Endothelial cell (in vitro differentiated cells): ENCODE data around the gene BRICD5. TPM values are rescaled to one million over a fixed set of nuclear protein-coding genes. Genes with fewer than 3 reads are reported as not detected.

Experiments
- DNase-seq: peaks from one replicate; pipeline ENCODE4 v3.0.0; 2021; ENCODE audit warnings: low spot score
- H3K27ac Mint-ChIP-seq: one replicate; pipeline ENCODE4 v1.8.0; 2021; ENCODE audit warnings: mixed read lengths, inconsistent platforms; ENCODE audit not compliant: unreplicated experiment
- H3K27me3 Mint-ChIP-seq: one replicate; pipeline ENCODE4 v1.8.0; 2021; ENCODE audit warnings: mild to moderate bottlenecking, moderate library complexity, mixed read lengths, inconsistent platforms; ENCODE audit not compliant: unreplicated experiment
- H3K36me3 Mint-ChIP-seq: one replicate; pipeline ENCODE4 v1.8.0; 2021; ENCODE audit warnings: mild to moderate bottlenecking, low read depth, mixed read lengths, inconsistent platforms; ENCODE audit not compliant: unreplicated experiment
- H3K4me1 Mint-ChIP-seq: one replicate; pipeline ENCODE4 v1.8.0; 2021; ENCODE audit warnings: mild to moderate bottlenecking, mixed read lengths, inconsistent platforms; ENCODE audit not compliant: unreplicated experiment
- H3K4me3 Mint-ChIP-seq: one replicate; pipeline ENCODE4 v1.8.0; 2021; ENCODE audit warnings: mild to moderate bottlenecking, mixed read lengths, inconsistent platforms; ENCODE audit not compliant: unreplicated experiment
- H3K9me3 Mint-ChIP-seq: one replicate; pipeline ENCODE4 v1.8.0; 2021; ENCODE audit warnings: mixed read lengths, inconsistent platforms; ENCODE audit not compliant: unreplicated experiment
- total RNA-seq: library from RNA; stranded (reverse); fragmentation: NEBNext Ultra II Directional; extraction: Animal tissue kit (Norgen Biotek cat#: 25700); gene quantifications from one replicate; pipeline ENCODE4 v1.2.1, GENCODE V29; 2021; ENCODE audit not compliant: unreplicated experiment
- TF ChIP-seq, protein P1 (sequence below): fragments of 200-600 bp; sonication (generic); IDR thresholded peaks from one replicate; pipeline ENCODE4 v1.5.0; 2021; ENCODE audit warnings: antibody characterized with exemption; ENCODE audit not compliant: unreplicated experiment

BRICD5 gene
- total RNA-seq, 1 donor from 2014 or later, result 21.1 TPM

DNA sequence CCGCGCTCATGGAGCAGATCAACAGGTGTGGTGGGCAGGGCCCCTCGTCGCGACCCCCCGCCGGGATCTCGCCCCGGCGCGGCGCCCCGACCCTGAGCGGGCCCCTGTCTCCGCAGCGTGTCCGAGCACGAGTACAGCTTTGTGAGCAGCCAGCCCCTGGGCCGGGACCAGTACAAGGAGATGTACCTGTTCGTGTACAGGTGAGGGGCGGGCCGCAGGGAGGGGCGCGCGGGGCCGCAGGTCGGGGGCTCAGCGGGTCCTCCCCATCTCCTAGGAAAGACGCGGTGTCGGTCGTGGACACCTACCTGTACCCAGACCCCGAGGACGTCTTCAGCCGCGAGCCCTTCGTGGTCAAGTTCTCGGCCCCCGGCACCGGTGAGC lies 26.4 kb upstream of the BRICD5 start:
- Mint-ChIP-seq H3K9me3 (no peaks in the 10 kb centered on the region), H3K27ac (no peak overlapping the region), H3K36me3 (no peaks in the 10 kb centered on the region), H3K4me3 (no peak overlapping the region), H3K4me1 (no peaks in the 10 kb centered on the region), H3K27me3 (peaks cover 7% of the 10 kb centered on the region)
- DNase-seq, result no peak
- TF ChIP-seq, protein P1, sequence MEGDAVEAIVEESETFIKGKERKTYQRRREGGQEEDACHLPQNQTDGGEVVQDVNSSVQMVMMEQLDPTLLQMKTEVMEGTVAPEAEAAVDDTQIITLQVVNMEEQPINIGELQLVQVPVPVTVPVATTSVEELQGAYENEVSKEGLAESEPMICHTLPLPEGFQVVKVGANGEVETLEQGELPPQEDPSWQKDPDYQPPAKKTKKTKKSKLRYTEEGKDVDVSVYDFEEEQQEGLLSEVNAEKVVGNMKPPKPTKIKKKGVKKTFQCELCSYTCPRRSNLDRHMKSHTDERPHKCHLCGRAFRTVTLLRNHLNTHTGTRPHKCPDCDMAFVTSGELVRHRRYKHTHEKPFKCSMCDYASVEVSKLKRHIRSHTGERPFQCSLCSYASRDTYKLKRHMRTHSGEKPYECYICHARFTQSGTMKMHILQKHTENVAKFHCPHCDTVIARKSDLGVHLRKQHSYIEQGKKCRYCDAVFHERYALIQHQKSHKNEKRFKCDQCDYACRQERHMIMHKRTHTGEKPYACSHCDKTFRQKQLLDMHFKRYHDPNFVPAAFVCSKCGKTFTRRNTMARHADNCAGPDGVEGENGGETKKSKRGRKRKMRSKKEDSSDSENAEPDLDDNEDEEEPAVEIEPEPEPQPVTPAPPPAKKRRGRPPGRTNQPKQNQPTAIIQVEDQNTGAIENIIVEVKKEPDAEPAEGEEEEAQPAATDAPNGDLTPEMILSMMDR, result no peak

DNA sequence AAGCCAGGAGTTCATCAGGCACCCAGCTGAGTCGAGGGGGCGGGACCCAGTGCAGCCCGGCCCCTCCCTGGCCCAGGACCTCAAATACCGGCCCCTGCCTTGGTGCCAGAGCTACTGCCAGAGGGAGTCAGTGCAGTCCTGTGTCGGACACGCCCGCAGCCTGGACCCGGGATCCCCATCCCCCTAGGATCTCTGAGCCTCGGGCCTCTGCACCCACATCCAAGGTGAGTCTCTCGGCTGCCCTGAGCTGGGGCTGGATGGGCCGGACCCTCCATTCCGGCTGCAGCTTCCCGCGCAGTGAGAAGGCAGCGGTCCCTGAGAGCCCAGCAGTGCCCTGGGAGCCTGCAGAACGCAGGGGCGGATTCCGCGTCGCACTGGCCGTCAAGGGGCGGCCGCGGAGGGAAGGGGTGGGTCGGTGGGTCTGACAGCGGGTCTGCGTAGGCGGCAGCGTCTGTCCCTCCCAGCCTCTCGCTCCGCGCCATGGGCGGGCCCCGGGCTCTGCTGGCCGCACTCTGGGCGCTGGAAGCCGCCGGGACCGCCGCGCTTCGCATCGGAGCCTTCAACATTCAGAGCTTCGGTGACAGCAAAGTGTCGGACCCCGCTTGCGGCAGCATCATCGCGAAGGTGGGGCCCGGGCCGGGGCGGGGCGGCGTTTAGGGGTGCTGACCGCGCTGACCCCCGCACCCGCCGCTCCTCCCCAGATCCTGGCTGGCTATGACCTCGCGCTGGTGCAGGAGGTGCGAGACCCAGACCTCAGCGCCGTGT lies 25.9 kb upstream of the BRICD5 start, which contains the start of gene DNASE1L2:
Gene DNASE1L2, plus strand, starts transcription at position 108 of the 765 bp plus-strand sequence. Its CDS starts 373 bp downstream, at position 481.
- peak; percentile 48 for DNase-seq
- no peak within 1 kb of the TSS for H3K27ac Mint-ChIP-seq
- peaks cover 9% of the 10 kb centered on the region for H3K27me3 Mint-ChIP-seq
- H3K4me1 Mint-ChIP-seq, result no peaks in the 10 kb centered on the region
- H3K36me3 Mint-ChIP-seq, result no peaks in the 10 kb centered on the region
- H3K4me3 Mint-ChIP-seq, result no peak within 1 kb of the TSS
- H3K9me3 Mint-ChIP-seq, result no peaks in the 10 kb centered on the region
- TF ChIP-seq, protein P1, result no peak

DNA sequence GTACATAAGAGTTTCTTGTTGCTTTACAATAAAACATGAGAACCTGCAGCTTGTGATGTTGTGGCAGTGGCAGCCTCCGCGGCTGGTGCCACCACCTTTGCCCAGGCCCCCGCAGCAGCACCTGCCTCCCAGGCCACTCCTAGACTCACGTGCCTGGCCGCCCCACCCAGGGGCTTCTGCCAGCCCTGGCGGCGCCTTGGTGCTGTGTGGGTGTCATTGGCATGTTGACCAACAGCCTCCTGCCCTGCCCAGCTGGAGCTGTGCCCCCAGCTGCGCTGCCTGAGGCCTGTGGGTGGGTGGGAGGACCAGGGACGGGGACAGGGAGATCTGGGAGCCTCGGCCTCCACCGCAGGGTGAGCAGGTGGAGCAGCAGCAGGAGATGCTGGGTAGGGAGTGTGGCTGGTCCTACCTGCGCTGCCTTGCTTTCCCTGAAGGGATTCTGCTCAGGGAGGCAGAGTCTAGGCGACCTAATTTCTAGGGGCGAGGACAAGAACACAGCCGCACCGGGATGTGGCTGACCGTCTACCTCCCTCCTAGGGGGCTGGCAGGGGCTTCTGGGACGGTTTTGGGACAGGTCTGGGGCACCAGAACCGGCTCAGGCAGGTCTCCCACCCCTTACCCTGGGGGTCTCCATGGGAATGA lies 25.2 kb upstream of the BRICD5 start:
- Mint-ChIP-seq H3K27me3 (peaks cover 9% of the 10 kb centered on the region), H3K36me3 (no peaks in the 10 kb centered on the region), H3K9me3 (no peaks in the 10 kb centered on the region), H3K27ac (no peak overlapping the region), H3K4me1 (no peaks in the 10 kb centered on the region), H3K4me3 (no peak overlapping the region)
- no peak for DNase-seq
- TF ChIP-seq, protein P1, result no peak

DNA sequence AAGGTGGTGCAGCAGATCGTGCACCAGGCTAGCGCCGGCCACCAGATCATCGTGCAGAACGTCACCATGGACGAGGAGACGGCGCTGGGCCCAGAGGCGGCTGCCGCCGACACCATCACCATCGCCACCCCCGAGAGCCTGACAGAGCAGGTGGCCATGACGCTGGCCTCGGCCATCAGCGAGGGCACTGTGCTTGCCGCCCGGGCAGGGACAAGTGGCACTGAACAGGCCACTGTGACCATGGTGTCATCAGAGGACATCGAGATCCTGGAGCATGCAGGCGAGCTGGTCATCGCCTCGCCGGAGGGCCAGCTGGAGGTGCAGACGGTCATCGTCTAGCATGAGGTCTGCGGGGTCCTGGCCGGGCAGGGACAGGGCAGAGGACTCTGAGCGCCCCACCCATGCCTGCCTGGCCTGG lies 24.6 kb upstream of the BRICD5 start:
- H3K36me3 Mint-ChIP-seq, result no peaks in the 10 kb centered on the region
- H3K9me3 Mint-ChIP-seq, result no peaks in the 10 kb centered on the region
- H3K27ac Mint-ChIP-seq, result no peak overlapping the region
- no peak overlapping the region for H3K4me3 Mint-ChIP-seq
- no peak for DNase-seq
- H3K27me3 Mint-ChIP-seq, result peaks cover 9% of the 10 kb centered on the region
- TF ChIP-seq, protein P1, result no peak
- H3K4me1 Mint-ChIP-seq, result no peaks in the 10 kb centered on the region

DNA sequence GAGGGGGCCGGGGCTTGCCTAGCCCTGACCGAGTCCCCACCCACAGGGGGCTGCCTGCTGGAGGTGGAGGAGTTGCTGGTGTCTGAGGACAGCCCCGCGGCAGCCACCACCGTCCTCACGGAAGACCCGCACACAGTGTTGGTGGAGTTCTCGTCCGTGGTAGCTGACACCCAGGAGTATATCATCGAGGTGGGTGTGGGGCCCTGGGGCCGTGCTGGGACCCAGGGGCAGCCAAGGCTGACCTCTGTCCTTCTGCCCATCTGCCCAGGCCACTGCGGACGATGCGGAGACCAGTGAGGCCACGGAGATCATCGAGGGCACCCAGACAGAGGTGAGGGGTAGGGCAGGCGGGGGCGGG lies 24.1 kb upstream of the BRICD5 start:
- Mint-ChIP-seq H3K27ac (no peak overlapping the region), H3K4me3 (no peak overlapping the region), H3K36me3 (no peaks in the 10 kb centered on the region), H3K9me3 (no peaks in the 10 kb centered on the region), H3K4me1 (no peaks in the 10 kb centered on the region), H3K27me3 (peaks cover 9% of the 10 kb centered on the region)
- TF ChIP-seq, protein P1, result no peak
- no peak for DNase-seq
